ENCODE measurements around the gene RNLS. TPM values are rescaled to one million over a fixed set of nuclear protein-coding genes. Genes with fewer than 3 reads are reported as not detected.

RNLS gene
- total and polyA plus RNA-seq, 2 of the 8 experiments (the other 6 are each of a cell fraction or from before 2014, with no cell fraction given): 7.5 to 12.7 TPM

GRCh38 chr10:88342733-88343310 lies 240.3 kb downstream of the RNLS start:
- Histone ChIP-seq H3K79me1 (ENCODE audit: low read depth, low read length) (no peaks in the 10 kb centered on the region), H3K9ac (replicated peaks in 1 of 4; ENCODE audit: extremely low read depth in 1 of 4, low read depth in 3 of 4, low read length in 3 of 4) (no peak overlapping the region), H2BK12ac (ENCODE audit: low read depth, low read length) (no peak overlapping the region), H2AK5ac (ENCODE audit: low read depth, low read length) (no peak overlapping the region), H3K27me3 (replicated peaks in 1 of 4; ENCODE audit: control insufficient read depth in 3 of 4, extremely low read depth in 1 of 4, insufficient read depth in 3 of 4, low read length in 3 of 4) (no peaks in the 10 kb centered on the region), H2BK20ac (ENCODE audit: low read length) (no peak overlapping the region), H2BK15ac (ENCODE audit: low read length) (no peak overlapping the region), H3K4me3 (ENCODE audit: extremely low read depth in 1 of 4, insufficient read depth in 2 of 4, low read depth in 3 of 4, low read length in 4 of 4) (no peak overlapping the region), H3K79me2 (ENCODE audit: control insufficient read depth in 1 of 2, insufficient read depth in 2 of 2, low read length in 2 of 2) (no peaks in the 10 kb centered on the region), H3K23ac (ENCODE audit: insufficient read length) (no peak overlapping the region), H3K36me3 (ENCODE audit: control insufficient read depth in 2 of 4, insufficient read depth in 4 of 4, low read length in 3 of 4) (no peaks in the 10 kb centered on the region), H4K5ac (ENCODE audit: insufficient read length, low read depth, low read length) (no peak overlapping the region), H3K4ac (replicated peaks; ENCODE audit: insufficient read length, low read depth, low read length) (no peak overlapping the region), H3K56ac (replicated peaks; ENCODE audit: insufficient read length, low read depth, low read length) (no peak overlapping the region), H2BK120ac (replicated peaks; ENCODE audit: low read depth, low read length) (no peak overlapping the region), H3K23me2 (ENCODE audit: low read depth, low read length) (no peaks in the 10 kb centered on the region), H3K14ac (ENCODE audit: insufficient read length) (no peak overlapping the region), H2BK5ac (ENCODE audit: low read depth, low read length) (no peak overlapping the region), H3K9me3 (ENCODE audit: insufficient read depth in 2 of 2, low read depth in 1 of 2, low read length in 1 of 2) (no peaks in the 10 kb centered on the region; a peak in 1 of 4 replicates), H3K4me1 (replicated peaks in 1 of 4; ENCODE audit: control insufficient read depth in 3 of 4, insufficient read depth in 4 of 4, low read length in 3 of 4) (peaks cover 3 to 12% (median 7%) of the 10 kb centered on the region in 4 experiments; a peak in 4 of 7 replicates), H4K8ac (ENCODE audit: extremely low read depth, insufficient read depth, low read length) (no peak overlapping the region), H2AFZ (ENCODE audit: low read length) (no peak overlapping the region), H4K91ac (replicated peaks; ENCODE audit: insufficient read length, low read length) (no peak overlapping the region), H4K20me1 (replicated peaks in 1 of 2; ENCODE audit: control insufficient read depth in 1 of 2, insufficient read depth in 2 of 2, low read length in 2 of 2) (no peaks in the 10 kb centered on the region), H3K4me2 (ENCODE audit: insufficient read depth in 1 of 2, low read depth in 2 of 2, low read length in 2 of 2) (no peak overlapping the region), H3K18ac (ENCODE audit: extremely low read depth, low read length) (no peak overlapping the region), H3K27ac (ENCODE audit: low read depth, low read length) (no peak overlapping the region)
- no peak for DNase-seq (ENCODE audit: low read depth in 1 of 2, low spot score in 2 of 2)
- 88% methylated on average over 3 of the region's 3 CpGs; no CpG with 5 or more reads in 1 of the 2 experiments for WGBS, 2 experiments (ENCODE audit: extremely low coverage in 1 of 2, insufficient coverage in 1 of 2, insufficient read length in 1 of 2, insufficient replicate concordance in 2 of 2, low coverage in 1 of 2, low lambda C conversion rate in 2 of 2, missing lambda C conversion rate in 1 of 2)
- no peak for FAIRE-seq
- TF ChIP-seq RNF2 (IDR thresholded peaks at IDR 0.05; ENCODE audit: borderline replicate concordance, low read depth, low read length, missing control alignments, poor library complexity, severe bottlenecking) (no peak), CBX5 (IDR thresholded peaks at IDR 0.05; ENCODE audit: low read depth, low read length) (no peak), JUND (IDR thresholded peaks at IDR 0.05; ENCODE audit: low read length) (no peak), GTF2F1 (IDR thresholded peaks at IDR 0.05; ENCODE audit: borderline replicate concordance, low read depth, low read length) (no peak)
- CTCF ChIA-PET (ENCODE audit: partially characterized antibody): interaction anchor here (0.6 to 1.3 kb wide), 2 partner anchors 12 to 235 kb away, joined by 3 read pairs; no protein-coding TSS in a partner anchor
- POLR2A ChIA-PET (ENCODE audit: partially characterized antibody): no interaction called here
